Stimulated activated memory B cell treated with anti-CD40 and anti-IgM and Interleukin-4, amounts not matched to agents 10 μg/mL and 1 μg/mL and 100 μg/mL, for 72 hours (primary cell): ENCODE data around the gene ABLIM2.

Experiments
- ATAC-seq: fragments of 150-1000 bp; cut with Tn5 transposase; 2 replicates; pipeline ENCODE4 v1.10.0; 2021
- H3K27ac Mint-ChIP-seq: one replicate; pipeline ENCODE4 v1.8.0; 2022; ENCODE audit warnings: mild to moderate bottlenecking, mixed read lengths
- H3K27me3 Mint-ChIP-seq: one replicate; pipeline ENCODE4 v1.8.0; 2022; ENCODE audit warnings: mixed read lengths
- H3K36me3 Mint-ChIP-seq: one replicate; pipeline ENCODE4 v1.8.0; 2022; ENCODE audit warnings: mixed read lengths
- H3K4me1 Mint-ChIP-seq: one replicate; pipeline ENCODE4 v1.8.0; 2022; ENCODE audit warnings: mixed read lengths
- H3K4me3 Mint-ChIP-seq: one replicate; pipeline ENCODE4 v1.8.0; 2022; ENCODE audit warnings: mild to moderate bottlenecking, moderate library complexity, mixed read lengths
- H3K9me3 Mint-ChIP-seq: one replicate; pipeline ENCODE4 v1.8.0; 2022; ENCODE audit warnings: mixed read lengths

The ABLIM2 gene

DNA sequence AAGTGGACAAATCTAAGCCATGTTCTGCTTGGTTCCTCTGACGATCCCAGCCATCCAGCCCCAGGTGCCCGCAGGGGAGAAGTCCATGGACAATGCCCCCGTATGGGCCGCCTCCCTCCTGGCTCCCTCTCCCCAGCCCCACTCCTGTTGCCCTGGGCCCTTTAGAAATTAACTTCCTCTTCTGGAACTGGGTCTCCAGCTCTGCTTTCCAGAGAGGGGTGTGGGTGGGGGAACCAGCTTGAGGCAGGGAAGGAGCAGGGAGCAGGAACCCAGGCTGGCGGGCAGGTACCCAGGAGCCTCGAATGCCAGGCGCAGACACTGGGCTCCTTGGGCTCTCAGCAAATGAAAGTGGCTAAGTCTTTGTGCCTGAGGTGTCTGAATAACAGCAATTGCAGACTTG lies 12.7 kb upstream of the ABLIM2 start:
- ATAC-seq = no peak
- H3K27ac Mint-ChIP-seq = peak overlapping the region; percentile 82
- H3K27me3 Mint-ChIP-seq = no peaks in the 10 kb centered on the region
- H3K36me3 Mint-ChIP-seq = no peaks in the 10 kb centered on the region
- H3K4me1 Mint-ChIP-seq = peaks cover 41% of the 10 kb centered on the region
- peaks cover 12% of the 10 kb centered on the region for H3K9me3 Mint-ChIP-seq
- H3K4me3 Mint-ChIP-seq = peak overlapping the region; percentile 64

DNA sequence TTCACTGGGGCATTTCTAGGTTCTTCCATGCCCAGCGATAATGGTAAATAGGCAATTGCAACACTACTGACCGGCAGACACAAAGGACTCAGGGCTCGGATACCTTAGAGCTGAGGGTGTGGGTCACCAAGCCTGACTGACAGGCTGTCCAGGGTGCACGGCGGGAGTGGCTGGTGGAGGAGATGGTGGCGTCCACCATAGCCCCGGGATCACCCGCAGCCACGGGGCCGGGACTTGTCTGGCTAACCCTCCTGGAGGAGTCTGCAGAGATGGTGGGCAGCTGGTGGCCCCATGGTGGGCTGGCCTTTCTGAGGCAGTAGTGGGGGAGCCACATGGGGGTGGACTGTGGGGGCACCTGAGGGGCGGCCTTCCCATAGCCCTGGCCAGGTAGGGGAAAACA lies 11.7 kb upstream of the ABLIM2 start:
- no peak for ATAC-seq
- no peak overlapping the region for H3K4me3 Mint-ChIP-seq
- peaks cover 48% of the 10 kb centered on the region for H3K4me1 Mint-ChIP-seq

DNA sequence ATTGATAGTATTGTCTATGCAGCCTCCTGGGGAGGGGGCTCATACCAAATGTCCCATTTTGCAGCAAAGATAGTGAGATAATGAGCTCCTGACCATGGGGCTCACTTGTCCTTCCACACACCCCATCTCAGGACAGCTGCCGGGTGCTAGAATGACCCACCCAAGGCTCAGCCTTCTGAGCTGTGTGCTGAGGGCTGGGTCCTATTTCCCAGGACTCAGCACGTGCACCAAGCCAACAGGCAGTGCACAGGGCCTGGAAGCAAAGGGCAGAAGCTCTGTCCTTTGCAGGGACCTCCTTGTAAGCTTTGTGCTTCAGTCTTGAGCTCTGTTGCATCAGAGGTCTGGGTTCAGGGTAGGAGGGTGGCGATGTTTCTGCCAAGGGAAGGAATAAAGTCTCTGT lies 11.2 kb upstream of the ABLIM2 start:
- no peak overlapping the region for H3K4me3 Mint-ChIP-seq
- peaks cover 54% of the 10 kb centered on the region for H3K4me1 Mint-ChIP-seq
- H3K36me3 Mint-ChIP-seq = no peaks in the 10 kb centered on the region
- ATAC-seq = no peak
- peaks cover 15% of the 10 kb centered on the region for H3K9me3 Mint-ChIP-seq
- H3K27me3 Mint-ChIP-seq = no peaks in the 10 kb centered on the region
- H3K27ac Mint-ChIP-seq = no peak overlapping the region

More for the DNA sequence above, 11.7 kb upstream of the ABLIM2 start:
- Mint-ChIP-seq H3K36me3 (no peaks in the 10 kb centered on the region), H3K9me3 (peaks cover 15% of the 10 kb centered on the region), H3K27ac (no peak overlapping the region), H3K27me3 (no peaks in the 10 kb centered on the region)

DNA sequence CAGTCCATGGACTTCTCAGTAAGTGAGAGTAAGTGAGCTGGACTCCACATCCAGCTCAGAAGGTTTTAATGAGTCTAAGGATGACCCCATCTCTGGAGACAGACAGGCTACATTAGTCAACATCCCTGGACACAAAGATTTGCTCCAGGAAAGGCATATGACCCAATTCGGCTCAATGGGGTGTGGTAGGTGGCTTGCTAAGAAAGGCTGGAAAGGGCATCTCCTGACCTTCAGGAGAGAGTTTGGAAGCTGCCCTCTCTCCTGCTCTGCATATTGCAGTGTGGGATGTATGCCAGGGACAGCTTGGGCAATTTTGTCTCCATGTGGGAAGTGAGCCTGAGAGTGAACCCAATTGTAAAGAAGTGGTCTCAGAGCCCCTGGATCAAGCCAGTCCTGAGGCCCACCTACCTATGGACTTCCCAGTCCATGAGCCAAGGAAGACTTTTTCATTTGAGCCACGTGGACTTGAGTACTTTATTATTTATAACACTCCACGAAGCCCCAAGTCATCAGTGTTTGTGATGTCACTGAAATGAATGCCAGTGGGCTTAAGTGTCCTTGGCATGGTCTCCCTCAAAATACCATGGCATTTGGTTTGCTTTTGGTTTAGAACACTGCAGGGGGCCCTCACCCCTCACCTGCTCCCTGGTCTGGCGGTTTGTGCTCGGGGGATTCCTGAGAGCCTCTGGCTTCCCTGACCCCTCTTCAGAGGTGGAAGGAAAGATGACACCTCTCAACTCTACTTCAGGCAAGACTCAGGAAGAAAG lies 10.4 kb upstream of the ABLIM2 start:
- no peak for ATAC-seq
- Mint-ChIP-seq H3K4me3 (no peak overlapping the region), H3K27ac (no peak overlapping the region), H3K36me3 (no peaks in the 10 kb centered on the region), H3K9me3 (peaks cover 15% of the 10 kb centered on the region), H3K4me1 (peaks cover 60% of the 10 kb centered on the region), H3K27me3 (no peaks in the 10 kb centered on the region)

DNA sequence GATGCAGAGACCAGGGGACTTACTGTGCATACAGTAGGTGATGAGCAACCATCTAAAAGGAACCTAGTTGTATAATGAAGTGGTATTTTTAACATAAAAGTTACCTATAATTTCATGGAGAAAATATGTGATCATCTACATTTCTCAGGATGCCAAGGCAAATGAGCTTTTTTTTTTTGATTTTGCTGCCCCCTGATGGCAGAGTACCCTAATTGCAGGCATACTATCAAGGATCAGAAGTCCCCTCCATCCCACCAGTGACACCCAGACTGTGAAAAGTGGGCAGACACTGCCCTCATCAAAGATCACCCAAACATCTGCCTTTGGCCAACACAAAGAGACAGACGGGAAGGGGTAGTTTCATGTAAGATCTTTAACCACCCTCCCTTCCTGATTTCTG lies 9.6 kb upstream of the ABLIM2 start:
- ATAC-seq = no peak
- Mint-ChIP-seq H3K4me3 (no peak overlapping the region), H3K4me1 (peaks cover 65% of the 10 kb centered on the region), H3K27me3 (no peaks in the 10 kb centered on the region), H3K36me3 (no peaks in the 10 kb centered on the region), H3K9me3 (peaks cover 15% of the 10 kb centered on the region), H3K27ac (peak overlapping the region; percentile 93)

DNA sequence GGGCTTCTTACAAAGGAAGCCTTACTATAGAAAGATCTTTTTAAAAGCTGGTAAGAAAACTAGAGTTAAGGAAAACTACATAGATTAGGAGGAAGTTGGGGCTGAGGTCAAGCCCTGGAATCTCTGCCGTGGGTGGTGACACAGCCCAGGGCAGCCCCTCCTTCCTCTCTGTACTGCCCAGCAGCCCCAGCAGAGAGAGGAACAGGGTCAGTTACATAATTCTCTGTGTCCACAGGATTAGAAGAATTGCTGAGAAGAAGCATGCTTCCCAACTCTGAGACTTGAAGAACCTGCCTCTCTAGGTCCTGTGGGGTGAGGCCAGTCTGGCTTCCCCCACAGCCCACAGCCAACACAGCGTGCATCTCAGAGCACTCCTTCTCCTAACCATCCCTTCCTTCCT lies 9.2 kb upstream of the ABLIM2 start:
- H3K27ac Mint-ChIP-seq = peak overlapping the region; percentile 93

DNA sequence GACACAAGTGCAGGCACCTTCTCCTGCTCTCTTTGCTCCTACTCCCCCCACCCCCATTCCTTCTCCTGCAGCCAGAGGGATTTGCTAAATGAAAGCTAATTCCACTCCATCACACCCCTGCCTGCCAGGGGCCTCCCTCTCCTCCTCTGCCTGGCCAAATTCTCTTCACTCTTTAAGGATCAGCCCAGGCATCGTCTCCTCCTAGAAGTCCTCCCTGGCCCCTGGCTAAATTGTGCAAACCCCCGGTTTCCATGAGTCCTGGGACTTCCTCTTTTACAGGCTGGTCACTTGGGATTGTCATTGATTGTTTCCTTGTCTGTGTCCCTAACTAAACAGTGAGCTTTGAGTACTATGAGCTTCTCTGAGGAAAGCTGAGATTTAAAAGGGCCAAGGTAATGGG lies 8.7 kb upstream of the ABLIM2 start:
- ATAC-seq = no peak
- no peaks in the 10 kb centered on the region for H3K36me3 Mint-ChIP-seq
- peaks cover 66% of the 10 kb centered on the region for H3K4me1 Mint-ChIP-seq
- H3K27me3 Mint-ChIP-seq = no peaks in the 10 kb centered on the region
- peaks cover 15% of the 10 kb centered on the region for H3K9me3 Mint-ChIP-seq
- H3K4me3 Mint-ChIP-seq = no peak overlapping the region
- peak overlapping the region; percentile 93 for H3K27ac Mint-ChIP-seq

More for the DNA sequence above, 9.2 kb upstream of the ABLIM2 start:
- Mint-ChIP-seq H3K27me3 (no peaks in the 10 kb centered on the region), H3K4me1 (peaks cover 67% of the 10 kb centered on the region), H3K36me3 (no peaks in the 10 kb centered on the region), H3K9me3 (peaks cover 15% of the 10 kb centered on the region), H3K4me3 (no peak overlapping the region)
- ATAC-seq = no peak

DNA sequence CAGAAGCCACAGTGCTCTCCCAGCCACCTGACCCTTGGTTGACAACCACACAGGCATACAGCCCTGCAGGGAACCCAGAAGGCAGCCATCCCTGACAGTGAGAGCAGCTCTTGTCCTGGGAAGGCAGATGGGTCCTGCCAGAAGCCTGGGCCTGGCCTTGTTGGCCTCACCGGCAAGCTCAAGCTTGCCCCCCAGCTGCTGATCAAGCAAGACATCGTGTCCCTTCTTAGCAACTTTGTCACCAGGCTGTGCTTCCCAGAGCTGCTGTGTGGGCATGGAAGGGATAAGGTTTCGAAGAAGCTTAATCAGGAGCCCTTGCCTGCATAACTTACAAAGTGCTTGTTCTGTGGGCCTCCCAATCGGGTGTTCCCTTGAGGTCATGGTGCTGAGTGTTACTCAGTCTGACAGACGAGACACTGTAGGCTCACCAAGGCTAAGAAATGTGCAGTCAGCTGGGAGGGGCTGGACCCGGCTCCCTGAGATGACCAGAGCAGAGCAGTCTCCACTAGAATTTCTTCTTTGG lies 6.8 kb upstream of the ABLIM2 start:
- Mint-ChIP-seq H3K36me3 (no peaks in the 10 kb centered on the region), H3K27ac (peak overlapping the region; percentile 93), H3K4me3 (no peak overlapping the region), H3K27me3 (no peaks in the 10 kb centered on the region), H3K4me1 (peaks cover 66% of the 10 kb centered on the region), H3K9me3 (peaks cover 15% of the 10 kb centered on the region)
- ATAC-seq = no peak

DNA sequence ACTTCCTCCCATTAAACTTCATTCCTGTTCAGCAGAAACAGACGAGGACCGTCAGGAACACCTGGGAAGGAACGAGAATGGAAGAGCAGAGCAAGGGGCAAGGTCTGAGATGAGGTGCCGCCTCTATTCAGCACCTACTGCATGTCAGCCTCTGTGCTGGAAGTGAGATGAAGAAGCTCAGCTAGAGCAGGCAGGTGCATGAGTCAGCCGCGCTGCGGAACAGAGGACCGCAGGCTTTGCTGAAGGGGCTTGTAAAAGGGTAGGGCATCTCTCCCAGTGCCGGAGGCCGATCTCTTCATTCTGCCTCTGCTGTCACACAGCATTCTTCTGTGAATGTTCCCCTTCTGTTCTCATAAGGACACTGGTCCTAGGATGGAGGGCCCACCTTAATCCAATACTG lies 6.1 kb upstream of the ABLIM2 start:
- Mint-ChIP-seq H3K27ac (peak overlapping the region; percentile 93), H3K36me3 (peaks cover 2% of the 10 kb centered on the region), H3K9me3 (peaks cover 15% of the 10 kb centered on the region), H3K4me3 (no peak overlapping the region), H3K27me3 (no peaks in the 10 kb centered on the region), H3K4me1 (peaks cover 73% of the 10 kb centered on the region)
- ATAC-seq = no peak

DNA sequence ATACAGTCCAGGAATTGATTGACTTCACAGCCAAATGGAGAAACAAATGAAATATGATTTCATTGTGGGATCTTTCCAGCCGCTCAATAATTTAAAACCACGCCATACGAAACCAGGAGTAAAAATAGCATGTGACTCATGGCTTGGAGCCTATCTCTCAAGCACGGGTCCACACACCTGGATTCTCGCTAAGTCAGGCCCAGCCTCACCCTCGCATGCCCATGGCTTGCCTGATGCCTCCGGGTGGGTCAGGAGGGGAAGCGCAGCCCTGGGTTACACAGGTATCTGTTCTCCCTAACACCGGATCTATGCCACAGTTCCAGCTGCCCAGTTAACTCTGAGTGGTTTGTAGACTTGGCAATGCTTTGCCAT lies 5.6 kb upstream of the ABLIM2 start:
- Mint-ChIP-seq H3K4me1 (peaks cover 78% of the 10 kb centered on the region), H3K27ac (peak overlapping the region; percentile 93), H3K9me3 (peaks cover 15% of the 10 kb centered on the region), H3K27me3 (no peaks in the 10 kb centered on the region), H3K4me3 (no peak overlapping the region), H3K36me3 (peaks cover 6% of the 10 kb centered on the region)
- no peak for ATAC-seq

DNA sequence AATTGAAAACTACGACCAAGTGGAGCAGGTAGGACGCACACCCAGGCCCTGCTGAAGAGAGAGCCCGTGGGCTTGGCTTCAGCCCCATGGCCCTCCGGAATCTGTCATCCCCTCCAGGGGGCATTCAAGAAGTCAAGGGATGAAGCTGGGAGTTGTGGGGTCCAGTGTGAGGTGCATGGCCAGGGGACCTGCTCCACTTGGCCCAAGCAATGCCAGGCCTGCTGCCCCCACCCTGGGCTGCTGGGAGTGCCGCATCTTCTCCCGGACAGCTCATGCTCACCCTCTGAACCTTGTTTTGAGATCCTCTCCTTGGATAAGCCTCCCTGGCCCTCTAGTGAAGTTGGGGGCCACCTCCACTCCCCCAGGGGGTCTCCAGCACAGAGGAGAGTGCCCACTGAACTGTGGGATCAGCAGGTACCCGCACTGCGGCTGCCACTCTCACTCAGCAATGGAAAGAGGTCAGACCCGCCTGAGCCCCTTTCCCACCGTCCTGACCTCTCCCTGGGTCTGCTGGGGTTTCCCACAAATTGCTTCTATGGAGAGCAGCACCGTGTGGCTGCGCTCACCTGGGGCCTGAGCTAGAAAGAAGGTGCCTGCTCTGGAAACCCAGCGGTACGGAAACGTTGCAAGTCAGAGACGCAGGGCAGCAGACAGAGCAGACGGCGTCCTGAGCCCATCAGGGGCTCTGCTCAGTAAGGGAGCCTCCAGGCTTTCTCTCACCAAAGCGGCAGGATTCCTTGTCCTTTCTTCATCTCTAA lies 5.0 kb upstream of the ABLIM2 start:
- ATAC-seq = no peak
- Mint-ChIP-seq H3K9me3 (peaks cover 15% of the 10 kb centered on the region), H3K27me3 (no peaks in the 10 kb centered on the region), H3K36me3 (peaks cover 11% of the 10 kb centered on the region), H3K27ac (peak overlapping the region; percentile 93), H3K4me3 (no peak overlapping the region), H3K4me1 (peaks cover 83% of the 10 kb centered on the region)

DNA sequence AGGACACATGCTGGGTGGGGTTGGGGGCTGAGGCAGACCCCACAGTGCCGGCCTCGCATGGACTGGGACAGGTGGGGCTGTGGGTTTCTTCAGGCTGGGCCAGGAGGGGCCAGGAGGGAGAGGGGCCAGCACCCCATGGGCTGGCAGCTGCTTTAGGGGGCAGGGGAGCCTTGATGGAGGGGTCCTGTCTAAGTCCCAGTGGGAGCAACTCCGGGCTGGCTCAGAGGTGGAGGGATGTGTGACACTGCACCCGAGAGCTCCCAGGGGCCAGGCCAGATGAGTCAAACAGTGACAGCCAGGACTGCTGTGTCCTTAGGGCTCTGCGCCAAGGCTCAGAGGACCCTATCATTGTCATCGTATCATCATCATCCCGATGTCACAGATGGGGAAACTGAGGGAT lies 4.4 kb upstream of the ABLIM2 start:
- peaks cover 83% of the 10 kb centered on the region for H3K4me1 Mint-ChIP-seq
- H3K4me3 Mint-ChIP-seq = peak overlapping the region; percentile 63
- H3K27ac Mint-ChIP-seq = peak overlapping the region; percentile 93
- peaks cover 15% of the 10 kb centered on the region for H3K9me3 Mint-ChIP-seq
- peak; percentile 18 for ATAC-seq
- H3K27me3 Mint-ChIP-seq = no peaks in the 10 kb centered on the region
- peaks cover 11% of the 10 kb centered on the region for H3K36me3 Mint-ChIP-seq

DNA sequence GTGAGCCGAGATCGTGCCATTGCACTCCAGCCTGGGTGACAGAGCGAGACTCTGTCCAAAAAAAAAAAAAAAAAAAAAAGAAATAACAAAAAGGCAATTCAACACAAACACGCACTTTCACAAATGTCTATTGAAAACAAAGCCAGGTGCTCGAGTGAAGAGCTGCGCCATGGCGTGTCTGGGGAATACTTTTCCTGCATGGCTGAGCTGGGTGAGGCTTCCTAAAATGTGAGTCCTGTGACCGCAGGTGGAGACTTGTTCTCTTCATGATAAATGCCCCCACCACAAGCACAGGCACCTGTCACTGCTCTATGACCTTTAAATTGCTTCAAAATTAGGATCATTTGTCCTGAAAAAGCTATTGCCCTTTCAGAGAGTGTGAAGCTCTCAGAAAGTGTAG lies 4.0 kb upstream of the ABLIM2 start:
- H3K27me3 Mint-ChIP-seq = peaks cover 3% of the 10 kb centered on the region
- H3K36me3 Mint-ChIP-seq = peaks cover 11% of the 10 kb centered on the region
- H3K9me3 Mint-ChIP-seq = peaks cover 15% of the 10 kb centered on the region
- peak overlapping the region; percentile 93 for H3K27ac Mint-ChIP-seq
- H3K4me1 Mint-ChIP-seq = peaks cover 82% of the 10 kb centered on the region
- peak; percentile 70 for ATAC-seq
- peak overlapping the region; percentile 63 for H3K4me3 Mint-ChIP-seq

DNA sequence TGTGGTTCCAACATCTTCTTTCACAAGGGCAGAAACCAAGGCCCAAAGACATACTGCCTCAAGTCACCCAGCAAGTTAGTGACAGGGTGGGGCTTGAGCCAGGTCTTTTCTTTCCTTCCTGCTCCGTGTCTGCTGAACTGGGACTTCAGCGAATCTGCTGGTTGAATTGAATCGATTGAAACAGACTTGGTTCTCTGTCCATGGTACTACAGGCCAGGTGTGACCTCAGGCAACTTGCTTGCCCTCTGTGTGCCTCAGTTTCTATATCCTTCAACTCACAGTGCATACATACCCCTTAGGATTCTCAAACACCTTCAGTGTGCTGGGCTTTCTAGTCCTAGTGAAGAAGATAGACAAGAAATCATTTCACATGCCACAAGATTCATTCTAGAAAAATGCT lies 2.0 kb upstream of the ABLIM2 start:
- Mint-ChIP-seq H3K27ac (peak overlapping the region; percentile 96), H3K27me3 (peaks cover 9% of the 10 kb centered on the region), H3K36me3 (peaks cover 11% of the 10 kb centered on the region), H3K4me1 (peaks cover 78% of the 10 kb centered on the region), H3K9me3 (no peaks in the 10 kb centered on the region), H3K4me3 (peak overlapping the region; percentile 100)
- ATAC-seq = no peak

DNA sequence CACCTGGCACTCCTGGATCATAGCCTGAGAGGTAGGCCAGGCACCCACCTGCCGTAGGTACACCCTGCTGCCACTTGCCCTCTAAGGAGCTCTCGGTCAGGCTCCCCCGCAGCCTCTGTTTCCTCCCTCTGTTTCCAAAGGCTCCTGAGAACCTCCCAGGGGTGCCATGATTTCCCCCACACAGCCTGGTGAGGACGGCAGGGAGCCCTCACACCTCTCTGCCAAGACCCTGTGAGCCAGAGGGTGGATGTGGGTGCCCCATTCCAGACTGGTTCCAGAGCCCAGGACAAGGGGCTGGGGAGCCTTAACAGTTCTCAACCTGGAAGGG lies 1.6 kb upstream of the ABLIM2 start:
- Mint-ChIP-seq H3K9me3 (no peaks in the 10 kb centered on the region), H3K4me3 (peak overlapping the region; percentile 100), H3K4me1 (peaks cover 74% of the 10 kb centered on the region), H3K36me3 (peaks cover 11% of the 10 kb centered on the region), H3K27ac (peak overlapping the region; percentile 96), H3K27me3 (peaks cover 9% of the 10 kb centered on the region)
- no peak for ATAC-seq
